ENCODE data around the gene DRG2.

DRG2 gene

GRCh38 chr17:18117982-18118975 is 30.5 kb downstream of the DRG2 start:
- no peak for DNase-seq

GRCh38 chr17:18119166-18119745 is 31.5 kb downstream of the DRG2 start:
- no peak for DNase-seq

GRCh38 chr17:18119938-18120337 is 32.2 kb downstream of the DRG2 start:
- DNase-seq, result no peak

GRCh38 chr17:18120461-18121017 is 32.8 kb downstream of the DRG2 start:
- DNase-seq, result no peak

- no peak for DNase-seq
Observed at GRCh38 chr17:18121144-18121910, 33.6 kb downstream of the DRG2 start.

- DNase-seq, result no peak
Observed at GRCh38 chr17:18122990-18123753, 35.4 kb downstream of the DRG2 start.

GRCh38 chr17:18124345-18125126 is 36.8 kb downstream of the DRG2 start:
- DNase-seq, result no peak

- no peak for DNase-seq
Observed at GRCh38 chr17:18129041-18129502, 41.3 kb downstream of the DRG2 start.

GRCh38 chr17:18132711-18133110 is 45.0 kb downstream of the DRG2 start:
- no peak for DNase-seq

GRCh38 chr17:18136357-18136756 is 48.6 kb downstream of the DRG2 start:
- DNase-seq, result no peak

- DNase-seq, result no peak
Observed at GRCh38 chr17:18138065-18138749, 50.5 kb downstream of the DRG2 start.

- no peak for DNase-seq
Observed at GRCh38 chr17:18139092-18139491, 51.3 kb downstream of the DRG2 start.

GRCh38 chr17:18139498-18139897 is 51.8 kb downstream of the DRG2 start:
- no peak for DNase-seq

- no peak for DNase-seq
Observed at GRCh38 chr17:18139949-18140348, 52.2 kb downstream of the DRG2 start.

GRCh38 chr17:18140648-18141047 is 52.9 kb downstream of the DRG2 start:
- no peak for DNase-seq

- DNase-seq, result peak; percentile 1
Observed at GRCh38 chr17:18141210-18141803, 53.6 kb downstream of the DRG2 start.

- no peak for DNase-seq
Observed at GRCh38 chr17:18142417-18142816, 54.7 kb downstream of the DRG2 start.

- no peak for DNase-seq
Observed at GRCh38 chr17:18143044-18143936, 55.5 kb downstream of the DRG2 start.

GRCh38 chr17:18144261-18144660 is 56.5 kb downstream of the DRG2 start:
- DNase-seq, result no peak

Data from DMS79 (cell line).